NCI-H2107 (cell line): Measurements from ENCODE around the gene IL17RE.
A peak's percentile ranks its signal among the peaks of the same experiment; 100 is the strongest.

ENCODE experiments used
- DNase-seq: peaks from one replicate; lab custom pipeline; 2025; lab: John Stamatoyannopoulos, UW

IL17RE gene

GRCh38 chr3:9951962-9952805, 49.5 kb downstream of the IL17RE start, which contains the start of gene PRRT3:
PRRT3 (minus strand) TSS chr3:9952408; CDS start chr3:9950115, 2,293 bp downstream.
- DNase-seq = no peak

GRCh38 chr3:9955067-9955502, 52.4 kb downstream of the IL17RE start:
- DNase-seq = peak; percentile 67

- DNase-seq = no peak
These were observed 53.1 kb downstream of the IL17RE start for GRCh38 chr3:9955611-9956352.

- DNase-seq = no peak
These were observed 54.6 kb downstream of the IL17RE start for GRCh38 chr3:9957214-9957613.

GRCh38 chr3:9965200-9965875, 62.7 kb downstream of the IL17RE start:
- no peak for DNase-seq
